CD1c-positive myeloid dendritic cell (primary cell): ENCODE data around the gene SORCS2.

Experiments
- DNase-seq: peaks from one replicate; pipeline ENCODE4 v3.0.0-alpha.2; 2016; ENCODE audit errors: extremely low spot score

The SORCS2 gene

GRCh38 chr4:7705593-7705992 lies 513.3 kb downstream of the SORCS2 start:
- DNase-seq = no peak

- DNase-seq = no peak
Measured at GRCh38 chr4:7708238-7708637, 515.9 kb downstream of the SORCS2 start.

GRCh38 chr4:7708981-7709380 lies 516.6 kb downstream of the SORCS2 start:
- DNase-seq = no peak

- DNase-seq = no peak
Measured at GRCh38 chr4:7709431-7709830, 517.1 kb downstream of the SORCS2 start.

GRCh38 chr4:7710126-7710525 lies 517.8 kb downstream of the SORCS2 start:
- DNase-seq = no peak

GRCh38 chr4:7710576-7711306 lies 518.4 kb downstream of the SORCS2 start:
- no peak for DNase-seq

GRCh38 chr4:7711307-7711963 lies 519.1 kb downstream of the SORCS2 start:
- DNase-seq = no peak

- no peak for DNase-seq
Measured at GRCh38 chr4:7712021-7712671, 519.8 kb downstream of the SORCS2 start.

GRCh38 chr4:7713757-7714156 lies 521.4 kb downstream of the SORCS2 start:
- no peak for DNase-seq

- no peak for DNase-seq
Measured at GRCh38 chr4:7714176-7714575, 521.8 kb downstream of the SORCS2 start.

- no peak for DNase-seq
Measured at GRCh38 chr4:7714738-7715137, 522.4 kb downstream of the SORCS2 start.

GRCh38 chr4:7715271-7716009 lies 523.1 kb downstream of the SORCS2 start:
- DNase-seq = no peak

GRCh38 chr4:7716010-7716721 lies 523.8 kb downstream of the SORCS2 start:
- peak; percentile 44 for DNase-seq

- DNase-seq = no peak
Measured at GRCh38 chr4:7717161-7717560, 524.8 kb downstream of the SORCS2 start.

- DNase-seq = no peak
Measured at GRCh38 chr4:7717946-7718490, 525.7 kb downstream of the SORCS2 start.

GRCh38 chr4:7719354-7720174 lies 527.2 kb downstream of the SORCS2 start:
- peak; percentile 48 for DNase-seq

- DNase-seq = peak; percentile 9
Measured at GRCh38 chr4:7721984-7722551, 529.7 kb downstream of the SORCS2 start.

GRCh38 chr4:7722766-7723387 lies 530.5 kb downstream of the SORCS2 start:
- DNase-seq = no peak

GRCh38 chr4:7723625-7724024 lies 531.3 kb downstream of the SORCS2 start:
- no peak for DNase-seq

- DNase-seq = no peak
Measured at GRCh38 chr4:7725951-7726350, 533.6 kb downstream of the SORCS2 start.
